PFSK-1 (cell line): ENCODE measurements around the gene CCL4L2.

Experiments used
- FOXP2 ChIP-seq: optimal IDR thresholded peaks from 2 replicates; pipeline ENCODE3; 2011; ENCODE audit warnings: borderline replicate concordance, control low read depth, inconsistent platforms; ENCODE audit not compliant: insufficient read depth; ENCODE audit errors: extremely low read length, extremely low read depth
- POLR2AphosphoS5 ChIP-seq: IDR thresholded peaks from 2 replicates; pipeline ENCODE4 v1.6.1; 2012; ENCODE audit warnings: low read depth, mild to moderate bottlenecking, control low read depth, low read length, moderate library complexity
- REST ChIP-seq, 2 experiments: IDR thresholded peaks; 2 replicates each; pipeline versions ENCODE4 v1.6.1 to v1.8.0; 2011 to 2012; ENCODE audit warnings: low read depth in 2 of 2, low read length in 2 of 2, control low read depth in 1 of 2, inconsistent platforms in 1 of 2, mild to moderate bottlenecking in 1 of 2, moderate library complexity in 1 of 2; ENCODE audit not compliant: insufficient read depth in 1 of 2
- SIN3A ChIP-seq: IDR thresholded peaks from 2 replicates; pipeline ENCODE4 v1.6.1; 2012; ENCODE audit warnings: mild to moderate bottlenecking, low read length, moderate library complexity, borderline replicate concordance; ENCODE audit not compliant: insufficient read depth
- TAF1 ChIP-seq: IDR thresholded peaks from 2 replicates; pipeline ENCODE4 v1.6.1; 2012; ENCODE audit warnings: low read length, control low read depth, borderline replicate concordance; ENCODE audit not compliant: insufficient read depth

CCL4L2 gene

DNA sequence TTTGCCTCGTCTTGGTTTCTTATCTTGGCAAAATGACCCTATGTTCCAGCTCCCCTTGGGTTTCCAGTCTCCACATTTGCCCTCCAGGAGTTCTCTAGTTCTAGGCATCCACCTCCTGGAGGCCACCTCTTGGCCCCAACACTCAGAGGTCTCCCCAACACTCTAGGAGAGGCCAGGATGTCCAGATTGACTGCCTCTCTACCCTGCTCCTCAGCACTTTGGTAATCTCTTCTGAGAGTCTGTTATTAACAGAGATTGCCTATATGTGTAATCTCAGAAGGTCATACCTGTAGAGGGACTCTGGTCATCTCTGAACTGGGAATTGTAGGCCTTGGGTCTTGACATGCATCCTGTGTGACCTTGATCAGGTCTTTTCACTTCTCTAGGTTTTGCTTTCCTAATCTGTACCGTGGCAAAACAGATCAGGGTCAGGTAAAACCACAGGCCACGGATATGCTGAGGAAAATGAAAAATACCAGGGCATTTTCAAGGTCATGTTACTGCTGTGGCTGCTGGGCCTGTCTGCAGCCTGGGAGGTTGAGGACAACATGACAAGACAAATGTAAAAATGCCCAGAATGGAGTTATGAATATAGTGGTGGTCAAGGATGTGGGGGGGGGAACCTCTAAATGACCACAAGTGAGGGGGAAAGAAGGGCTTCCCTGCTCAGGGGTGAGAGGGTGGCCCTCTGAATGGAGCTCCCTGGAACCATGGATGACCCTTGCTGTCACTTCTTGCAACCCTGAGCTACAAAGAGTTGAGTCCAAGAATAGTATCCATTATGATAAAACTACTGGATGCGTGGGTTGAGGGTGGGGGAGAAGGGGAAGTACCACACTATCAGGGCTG, 5.0 kb upstream of the CCL4L2 start:
- TF ChIP-seq SIN3A (no peak), POLR2AphosphoS5 (no peak), FOXP2 (no peak), REST (IDR thresholded peaks at IDR 0.05; ENCODE audit: insufficient read depth in 1 of 2, low read depth in 2 of 2, low read length in 2 of 2) (no peak), TAF1 (no peak)

DNA sequence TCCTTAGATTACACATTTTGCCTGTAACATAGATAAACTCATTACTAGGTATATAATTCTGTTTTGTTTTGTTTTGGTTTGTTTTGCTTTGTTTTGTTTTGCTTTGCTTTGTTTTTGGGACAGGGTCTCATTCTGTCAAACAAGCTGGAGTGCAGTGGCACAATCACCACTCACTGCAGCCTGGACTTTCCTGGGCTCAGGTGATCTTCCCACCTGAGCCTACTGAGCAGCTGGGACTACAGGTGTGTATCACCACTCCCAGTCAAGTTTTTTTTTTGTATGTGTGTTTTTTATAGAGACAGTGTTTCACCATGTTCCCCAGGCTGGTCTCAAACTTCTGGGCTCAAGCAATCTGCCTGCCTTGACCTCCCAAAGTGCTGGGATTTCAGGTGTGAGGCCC, 1.3 kb upstream of the CCL4L2 start:
- no peak for TF ChIP-seq TAF1

- TF ChIP-seq SIN3A: no peak
- TF ChIP-seq POLR2AphosphoS5: no peak
- no peak for TF ChIP-seq FOXP2
- no peak for TF ChIP-seq REST (IDR thresholded peaks at IDR 0.05; ENCODE audit: insufficient read depth in 1 of 2, low read depth in 2 of 2, low read length in 2 of 2)
- no peak for TF ChIP-seq TAF1
Observed at GRCh38 chr17:36212272-36212605, 1.4 kb downstream of the CCL4L2 start.

DNA sequence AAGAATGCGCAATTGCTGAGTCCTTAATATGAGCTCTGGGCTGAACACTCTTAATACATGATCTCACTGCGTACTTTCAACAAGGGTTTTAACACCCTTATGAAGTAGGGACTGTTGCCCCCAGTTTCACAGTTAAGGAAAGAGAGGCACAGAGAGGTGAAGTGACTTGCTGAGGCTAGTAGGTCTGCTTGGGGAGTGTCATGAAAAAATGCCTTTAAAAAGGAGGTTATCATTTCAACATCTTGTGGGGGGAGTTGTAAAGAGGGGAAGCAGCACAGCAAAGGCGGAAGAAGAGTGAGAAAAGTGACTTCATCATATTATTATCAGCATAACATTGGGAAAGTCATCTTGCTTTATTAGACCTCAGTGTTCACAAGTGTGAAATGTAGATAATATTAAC, 2.1 kb downstream of the CCL4L2 start:
- TF ChIP-seq POLR2AphosphoS5 (no peak), TAF1 (no peak), SIN3A (no peak), FOXP2 (no peak), REST (IDR thresholded peaks at IDR 0.05; ENCODE audit: insufficient read depth in 1 of 2, low read depth in 2 of 2, low read length in 2 of 2) (no peak)

DNA sequence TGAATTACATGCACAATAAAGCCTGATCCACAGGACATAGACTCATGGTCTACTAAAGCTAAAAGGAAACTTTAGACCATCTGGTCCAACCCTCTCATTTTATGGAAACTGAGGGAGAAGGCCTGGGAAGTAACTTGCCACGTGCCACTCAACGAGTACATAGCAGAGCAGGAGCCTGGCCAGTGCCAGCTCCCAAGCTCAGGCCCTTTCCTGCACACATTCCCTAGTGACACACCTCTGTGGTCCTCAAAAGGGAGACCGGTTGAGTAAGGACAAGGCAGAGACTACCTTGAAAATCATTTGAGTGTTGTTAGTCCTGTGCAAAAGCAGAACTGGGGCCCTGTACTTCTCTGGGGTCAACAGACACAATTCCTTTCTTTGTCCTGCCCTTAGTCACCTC, 2.8 kb downstream of the CCL4L2 start:
- TF ChIP-seq TAF1 (no peak), FOXP2 (no peak), SIN3A (no peak), REST (IDR thresholded peaks at IDR 0.05; ENCODE audit: insufficient read depth in 1 of 2, low read depth in 2 of 2, low read length in 2 of 2) (no peak), POLR2AphosphoS5 (no peak)
